Neural cell (in vitro differentiated cells): Measurements from ENCODE around the gene SPDEF. TPM values are rescaled to one million over a fixed set of nuclear protein-coding genes. Genes with fewer than 3 reads are reported as not detected.

Source experiments
- H2AFZ ChIP-seq: fragments of 200-600, 300-800 bp; sonication (generic), shearing (Covaris generic); 2 replicates; pipeline ENCODE4 v1.6.0; 2014; ENCODE audit warnings: low read depth, mild to moderate bottlenecking, antibody characterized with exemption, low read length, moderate library complexity
- H3F3A ChIP-seq: fragments of 200-600 bp; shearing (Covaris generic); 2 replicates; pipeline ENCODE4 v1.6.1; 2016; ENCODE audit warnings: mild to moderate bottlenecking, moderate library complexity, mixed read lengths, antibody characterized with exemption, low read length; ENCODE audit not compliant: insufficient read depth, poor library complexity, severe bottlenecking
- H3K27ac ChIP-seq: fragments of 200-600, 300-800 bp; sonication (generic), shearing (Covaris generic); 2 replicates; pipeline ENCODE4 v1.5.1; 2014; ENCODE audit warnings: mild to moderate bottlenecking, low read length, moderate library complexity
- H3K27me3 ChIP-seq: fragments of 300-800, 200-600 bp; sonication (generic), shearing (Covaris generic); 2 replicates; pipeline ENCODE4 v1.6.0; 2014; ENCODE audit warnings: mild to moderate bottlenecking, low read depth, low read length, moderate library complexity; ENCODE audit not compliant: insufficient read depth
- H3K36me3 ChIP-seq: fragments of 300-800, 200-600 bp; sonication (generic), shearing (Covaris generic); 2 replicates; pipeline ENCODE4 v1.5.1; 2014; ENCODE audit warnings: mild to moderate bottlenecking, antibody characterized with exemption, low read length, moderate library complexity; ENCODE audit not compliant: insufficient read depth
- H3K4me2 ChIP-seq: fragments of 300-800, 200-600 bp; sonication (generic), shearing (Covaris generic); 2 replicates; pipeline ENCODE4 v1.6.0; 2014; ENCODE audit warnings: mild to moderate bottlenecking, low read length
- H3K4me3 ChIP-seq: fragments of 300-800, 200-600 bp; sonication (generic), shearing (Covaris generic); 2 replicates; pipeline ENCODE4 v1.5.1; 2014; ENCODE audit warnings: mild to moderate bottlenecking, low read length, moderate library complexity
- H3K79me2 ChIP-seq: fragments of 200-600 bp; shearing (Covaris generic); replicated peaks from 2 replicates; pipeline ENCODE4 v1.6.0; 2014; ENCODE audit warnings: mild to moderate bottlenecking, low read length, moderate library complexity; ENCODE audit not compliant: insufficient read depth
- H3K9ac ChIP-seq: fragments of 300-800, 200-600 bp; sonication (generic), shearing (Covaris generic); 2 replicates; pipeline ENCODE4 v1.6.1; 2016; ENCODE audit warnings: mild to moderate bottlenecking, low read length, mixed read lengths
- H3K9me2 ChIP-seq: fragments of 200-600 bp; shearing (Covaris generic); 2 replicates; pipeline ENCODE4 v1.6.1; 2016; ENCODE audit warnings: mild to moderate bottlenecking, low read length, mixed read lengths; ENCODE audit not compliant: insufficient read depth
- H3K9me3 ChIP-seq: fragments of 200-600, 300-800 bp; sonication (generic), shearing (Covaris generic); 2 replicates; pipeline ENCODE4 v1.6.1; 2016; ENCODE audit warnings: mild to moderate bottlenecking, mixed run types, low read length, moderate library complexity, mixed read lengths
- H4K20me1 ChIP-seq: fragments of 200-600 bp; shearing (Covaris generic); 2 replicates; pipeline ENCODE4 v1.6.1; 2016; ENCODE audit warnings: mild to moderate bottlenecking, mixed run types; ENCODE audit not compliant: insufficient read depth
- EP300 ChIP-seq: fragments of 450-650 bp; conservative IDR thresholded peaks from 2 replicates; pipeline ENCODE4 v1.6.1; 2014; ENCODE audit warnings: antibody characterized with exemption, mild to moderate bottlenecking, moderate library complexity; ENCODE audit not compliant: poor library complexity, severe bottlenecking
- EZH2 ChIP-seq: fragments of 200-600, 300-800 bp; shearing (Covaris generic), sonication (generic); IDR thresholded peaks from 2 replicates; pipeline ENCODE4 v1.6.1; 2014; ENCODE audit warnings: antibody characterized with exemption, low read length, borderline replicate concordance, mild to moderate bottlenecking; ENCODE audit not compliant: insufficient read depth, poor library complexity, severe bottlenecking
- MXI1 ChIP-seq: fragments of 450-650 bp; conservative IDR thresholded peaks from 2 replicates; pipeline ENCODE4 v1.6.1; 2014; ENCODE audit warnings: antibody characterized with exemption, mild to moderate bottlenecking; ENCODE audit not compliant: poor library complexity, severe bottlenecking
- POLR2AphosphoS5 ChIP-seq: IDR thresholded peaks from 2 replicates; pipeline ENCODE4 v1.6.1; 2012
- RAD21 ChIP-seq: fragments of 450-650 bp; conservative IDR thresholded peaks from 2 replicates; pipeline ENCODE4 v1.6.1; 2014; ENCODE audit warnings: antibody characterized with exemption, mild to moderate bottlenecking, moderate library complexity
- SMC3 ChIP-seq: fragments of 450-650 bp; conservative IDR thresholded peaks from 2 replicates; pipeline ENCODE4 v1.6.1; 2014; ENCODE audit warnings: antibody characterized with exemption, mild to moderate bottlenecking, moderate library complexity; ENCODE audit not compliant: poor library complexity
- TAF1 ChIP-seq: IDR thresholded peaks from 2 replicates; pipeline ENCODE4 v1.6.1; 2012; ENCODE audit warnings: low read depth
- polyA plus RNA-seq: library from polyadenylated mRNA; depleted of rRNA; stranded (reverse); fragments of >200 nt; gene quantifications from 2 replicates; pipeline ENCODE4 v1.2.3, GENCODE V29; 2014
- TF ChIP-seq, protein P1 (sequence below): IDR thresholded peaks from 2 replicates; pipeline ENCODE4 v1.6.1; 2012; ENCODE audit warnings: borderline replicate concordance
- TF ChIP-seq, protein P2 (sequence below): fragments of 450-650 bp; IDR thresholded peaks from 2 replicates; pipeline ENCODE4 v1.5.1; 2014; ENCODE audit warnings: antibody characterized with exemption, mild to moderate bottlenecking, moderate library complexity; ENCODE audit not compliant: poor library complexity, severe bottlenecking

Gene SPDEF
- polyA plus RNA-seq, 1 donor from 2014 or later, result 0.36 TPM

DNA sequence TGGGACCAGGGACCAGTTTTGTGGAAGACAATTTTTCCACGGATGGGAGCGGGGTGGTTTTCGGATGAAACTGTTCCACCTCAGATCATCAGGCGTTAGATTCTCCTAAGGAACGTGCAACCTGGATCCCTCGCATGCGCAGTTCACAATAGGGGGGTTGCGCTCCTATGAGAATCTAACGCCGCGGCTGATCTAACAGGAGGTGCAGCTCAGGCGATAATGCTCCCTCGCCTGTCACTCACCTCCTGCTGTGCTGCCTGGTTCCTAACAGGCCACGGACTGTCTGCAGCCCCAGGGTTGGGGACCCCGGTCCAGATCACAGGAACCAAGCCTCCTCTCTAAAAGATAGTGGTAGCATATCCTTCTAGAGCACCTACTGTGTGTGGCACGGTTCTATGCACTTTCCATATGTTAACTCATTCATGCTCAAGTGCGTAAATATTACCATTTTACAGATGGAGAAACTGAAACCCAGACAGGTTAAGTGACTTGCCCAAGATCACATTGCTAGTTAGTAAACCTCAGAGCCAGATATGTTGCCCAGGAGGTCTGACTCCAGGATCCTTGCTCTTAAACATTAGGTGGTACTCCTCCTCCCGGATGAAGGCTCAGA, 25.3 kb downstream of the SPDEF start:
- Histone ChIP-seq H3K79me2 (no peaks in the 10 kb centered on the region), H3K4me3 (no peak overlapping the region), H3K9me2 (no peaks in the 10 kb centered on the region), H2AFZ (no peak overlapping the region), H3K36me3 (no peaks in the 10 kb centered on the region), H3K4me2 (no peak overlapping the region), H3F3A (no peaks in the 10 kb centered on the region), H3K9ac (no peak overlapping the region), H3K27ac (no peak overlapping the region), H4K20me1 (no peaks in the 10 kb centered on the region), H3K9me3 (no peaks in the 10 kb centered on the region), H3K27me3 (no peaks in the 10 kb centered on the region)
- TF ChIP-seq RAD21, result no peak
- TF ChIP-seq, protein P1, sequence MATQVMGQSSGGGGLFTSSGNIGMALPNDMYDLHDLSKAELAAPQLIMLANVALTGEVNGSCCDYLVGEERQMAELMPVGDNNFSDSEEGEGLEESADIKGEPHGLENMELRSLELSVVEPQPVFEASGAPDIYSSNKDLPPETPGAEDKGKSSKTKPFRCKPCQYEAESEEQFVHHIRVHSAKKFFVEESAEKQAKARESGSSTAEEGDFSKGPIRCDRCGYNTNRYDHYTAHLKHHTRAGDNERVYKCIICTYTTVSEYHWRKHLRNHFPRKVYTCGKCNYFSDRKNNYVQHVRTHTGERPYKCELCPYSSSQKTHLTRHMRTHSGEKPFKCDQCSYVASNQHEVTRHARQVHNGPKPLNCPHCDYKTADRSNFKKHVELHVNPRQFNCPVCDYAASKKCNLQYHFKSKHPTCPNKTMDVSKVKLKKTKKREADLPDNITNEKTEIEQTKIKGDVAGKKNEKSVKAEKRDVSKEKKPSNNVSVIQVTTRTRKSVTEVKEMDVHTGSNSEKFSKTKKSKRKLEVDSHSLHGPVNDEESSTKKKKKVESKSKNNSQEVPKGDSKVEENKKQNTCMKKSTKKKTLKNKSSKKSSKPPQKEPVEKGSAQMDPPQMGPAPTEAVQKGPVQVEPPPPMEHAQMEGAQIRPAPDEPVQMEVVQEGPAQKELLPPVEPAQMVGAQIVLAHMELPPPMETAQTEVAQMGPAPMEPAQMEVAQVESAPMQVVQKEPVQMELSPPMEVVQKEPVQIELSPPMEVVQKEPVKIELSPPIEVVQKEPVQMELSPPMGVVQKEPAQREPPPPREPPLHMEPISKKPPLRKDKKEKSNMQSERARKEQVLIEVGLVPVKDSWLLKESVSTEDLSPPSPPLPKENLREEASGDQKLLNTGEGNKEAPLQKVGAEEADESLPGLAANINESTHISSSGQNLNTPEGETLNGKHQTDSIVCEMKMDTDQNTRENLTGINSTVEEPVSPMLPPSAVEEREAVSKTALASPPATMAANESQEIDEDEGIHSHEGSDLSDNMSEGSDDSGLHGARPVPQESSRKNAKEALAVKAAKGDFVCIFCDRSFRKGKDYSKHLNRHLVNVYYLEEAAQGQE, result no peak
- no peak for TF ChIP-seq TAF1
- TF ChIP-seq SMC3, result no peak
- TF ChIP-seq EZH2, result no peak
- no peak for TF ChIP-seq POLR2AphosphoS5
- TF ChIP-seq, protein P2, sequence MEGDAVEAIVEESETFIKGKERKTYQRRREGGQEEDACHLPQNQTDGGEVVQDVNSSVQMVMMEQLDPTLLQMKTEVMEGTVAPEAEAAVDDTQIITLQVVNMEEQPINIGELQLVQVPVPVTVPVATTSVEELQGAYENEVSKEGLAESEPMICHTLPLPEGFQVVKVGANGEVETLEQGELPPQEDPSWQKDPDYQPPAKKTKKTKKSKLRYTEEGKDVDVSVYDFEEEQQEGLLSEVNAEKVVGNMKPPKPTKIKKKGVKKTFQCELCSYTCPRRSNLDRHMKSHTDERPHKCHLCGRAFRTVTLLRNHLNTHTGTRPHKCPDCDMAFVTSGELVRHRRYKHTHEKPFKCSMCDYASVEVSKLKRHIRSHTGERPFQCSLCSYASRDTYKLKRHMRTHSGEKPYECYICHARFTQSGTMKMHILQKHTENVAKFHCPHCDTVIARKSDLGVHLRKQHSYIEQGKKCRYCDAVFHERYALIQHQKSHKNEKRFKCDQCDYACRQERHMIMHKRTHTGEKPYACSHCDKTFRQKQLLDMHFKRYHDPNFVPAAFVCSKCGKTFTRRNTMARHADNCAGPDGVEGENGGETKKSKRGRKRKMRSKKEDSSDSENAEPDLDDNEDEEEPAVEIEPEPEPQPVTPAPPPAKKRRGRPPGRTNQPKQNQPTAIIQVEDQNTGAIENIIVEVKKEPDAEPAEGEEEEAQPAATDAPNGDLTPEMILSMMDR, result no peak
- TF ChIP-seq MXI1, result no peak
- TF ChIP-seq EP300, result no peak

DNA sequence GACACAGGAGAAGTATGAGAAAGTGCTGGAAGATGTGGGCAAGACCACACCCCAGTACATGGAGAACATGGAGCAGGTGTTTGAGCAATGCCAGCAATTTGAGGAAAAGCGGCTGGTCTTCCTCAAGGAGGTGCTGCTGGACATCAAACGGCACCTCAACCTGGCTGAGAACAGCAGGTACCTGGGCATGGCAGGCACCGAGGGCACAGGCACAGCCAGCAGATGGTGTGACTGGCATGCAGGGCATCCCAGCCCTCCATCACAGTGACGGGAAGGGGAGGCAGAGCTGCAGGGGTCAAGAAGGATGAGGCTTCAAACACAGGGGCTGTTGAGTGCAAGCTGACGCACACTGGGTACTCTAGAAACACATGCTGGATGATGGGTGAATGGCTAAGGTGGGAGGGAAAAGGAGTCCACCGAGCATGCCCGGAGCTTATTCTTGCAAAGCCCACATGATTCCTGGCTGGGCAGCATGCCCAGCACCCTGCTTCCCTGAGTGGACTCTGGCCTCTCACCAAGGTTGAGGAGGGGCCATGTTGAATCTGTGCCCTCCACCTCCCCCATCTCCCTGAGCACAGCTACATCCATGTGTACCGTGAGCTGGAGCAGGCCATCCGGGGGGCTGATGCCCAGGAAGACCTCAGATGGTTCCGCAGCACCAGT, 26.3 kb downstream of the SPDEF start:
- H3F3A ChIP-seq, result no peaks in the 10 kb centered on the region
- H2AFZ ChIP-seq, result no peak overlapping the region
- no peak overlapping the region for H3K4me2 ChIP-seq
- H3K4me3 ChIP-seq, result no peak overlapping the region
- H3K27me3 ChIP-seq, result no peaks in the 10 kb centered on the region
- no peaks in the 10 kb centered on the region for H3K79me2 ChIP-seq
- H4K20me1 ChIP-seq, result no peaks in the 10 kb centered on the region
- TF ChIP-seq POLR2AphosphoS5, result no peak
- TF ChIP-seq EP300, result no peak
- TF ChIP-seq SMC3, result no peak
- TF ChIP-seq, protein P1, result no peak
- TF ChIP-seq MXI1, result no peak
- TF ChIP-seq, protein P2, result no peak
- TF ChIP-seq TAF1, result no peak
- TF ChIP-seq RAD21, result no peak
- TF ChIP-seq EZH2, result no peak
- H3K9me2 ChIP-seq, result no peaks in the 10 kb centered on the region
- no peak overlapping the region for H3K9ac ChIP-seq
- no peak overlapping the region for H3K27ac ChIP-seq
- H3K9me3 ChIP-seq, result no peaks in the 10 kb centered on the region
- H3K36me3 ChIP-seq, result no peaks in the 10 kb centered on the region
